A549 treated with RU486 at 1 μM for 4 hours (cell line): ENCODE measurements around the gene ZNF771. TPM values are rescaled to one million over a fixed set of nuclear protein-coding genes. Genes with fewer than 3 reads are reported as not detected.

ENCODE experiments used
- total RNA-seq: library from RNA; stranded (reverse); fragments of 200-300 nt; extraction: Qiagen RNA extraction; gene quantifications from 5 replicates; pipeline ENCODE4 v1.2.3, GENCODE V29; 2022; ENCODE audit warnings: low read depth

Gene ZNF771
- total RNA-seq = 3.4 to 7.1 TPM (median 6.1 TPM) in 5 replicates

DNA sequence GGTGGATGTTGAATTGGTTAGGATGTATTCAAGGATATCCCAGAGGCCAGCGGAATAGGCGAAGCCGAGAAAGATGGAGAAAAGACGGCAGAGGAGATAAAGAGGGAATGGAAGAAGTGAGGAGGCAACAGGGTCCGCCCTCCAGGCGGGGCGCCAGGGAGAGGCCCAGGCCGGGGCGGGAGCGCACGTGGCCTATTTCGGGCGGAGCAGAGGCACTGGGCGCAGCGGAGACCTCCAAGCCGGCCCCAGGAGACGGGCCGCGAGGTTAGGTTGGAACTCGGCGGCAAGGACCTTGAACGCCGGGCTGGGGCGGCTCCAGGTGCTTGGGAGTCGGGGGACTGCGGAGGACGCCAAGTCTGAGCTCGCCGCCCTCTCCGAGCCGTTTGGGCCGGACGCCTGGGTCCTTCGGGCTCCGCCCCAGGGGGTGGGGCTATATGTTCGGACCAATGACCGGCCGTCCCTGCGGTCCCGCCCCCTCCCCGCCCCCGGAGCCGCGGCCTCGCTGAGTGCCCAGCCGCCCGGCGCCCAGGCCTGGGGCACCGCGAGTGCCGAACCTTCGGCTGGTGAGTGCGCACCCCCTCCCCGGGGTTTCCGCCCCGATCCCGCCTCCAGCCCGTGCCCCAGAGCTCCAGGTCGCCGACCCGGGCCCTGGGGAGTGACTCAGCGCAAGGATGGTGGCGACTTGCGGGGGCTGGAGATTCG lies at the start of gene ZNF771:
TSS of gene ZNF771 (plus strand) at position 505 of the 702 bp plus-strand sequence. CDS start 448 bp downstream, outside the sequence.

DNA sequence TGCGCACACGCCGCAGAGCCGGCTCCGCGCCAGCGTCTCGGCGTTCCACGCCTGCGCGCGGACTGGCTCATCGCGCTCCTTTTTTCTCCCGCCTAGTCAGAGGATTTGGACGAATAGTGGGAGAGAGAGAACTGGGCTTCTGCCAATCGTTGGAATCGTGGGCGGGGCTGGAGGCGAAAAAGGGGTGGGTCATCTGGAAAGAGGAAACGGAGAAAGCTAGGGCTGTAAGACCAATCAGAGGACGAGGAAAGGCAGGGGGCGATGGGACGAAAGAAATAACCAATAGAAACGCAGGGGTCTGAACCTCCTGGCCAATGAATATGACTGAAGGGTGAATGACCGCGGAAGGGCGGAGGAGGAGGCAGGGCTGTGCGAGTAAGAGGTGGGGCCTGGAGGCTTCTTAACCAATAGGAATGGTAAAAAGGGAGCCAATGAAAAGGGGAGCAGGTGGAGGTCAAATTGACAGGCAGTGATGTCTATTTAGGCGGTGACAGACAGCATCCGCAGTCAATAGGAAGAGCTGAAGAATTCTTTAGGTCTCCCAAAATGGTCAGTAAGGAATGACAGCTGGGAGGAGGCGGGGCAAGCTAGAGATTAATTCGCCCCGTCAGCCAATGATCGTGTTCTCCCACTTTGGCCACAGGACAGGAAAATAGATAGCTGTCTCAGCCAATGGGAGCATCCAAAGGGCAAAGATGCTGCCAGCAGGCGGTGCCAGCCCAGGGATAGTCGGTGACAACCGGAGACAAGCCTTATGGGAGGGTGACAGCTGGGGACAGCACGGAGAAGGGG lies 36.8 kb upstream of the ZNF771 start, which contains the start of gene TBC1D10B:
TSS of gene TBC1D10B (minus strand) at position 39 of the 792 bp plus-strand sequence. CDS start 311 bp downstream, outside the sequence.

GRCh38 chr16:30374538-30374937 lies 32.9 kb upstream of the ZNF771 start, which contains the start of gene MYL11:
MYL11 (plus strand) TSS chr16:30374802; CDS start chr16:30374858, 56 bp downstream.

GRCh38 chr16:30382111-30382881 lies 25.1 kb upstream of the ZNF771 start, which contains the start of gene SEPTIN1:
SEPTIN1 (minus strand) TSS chr16:30382561; CDS start chr16:30382542, 19 bp downstream.

DNA sequence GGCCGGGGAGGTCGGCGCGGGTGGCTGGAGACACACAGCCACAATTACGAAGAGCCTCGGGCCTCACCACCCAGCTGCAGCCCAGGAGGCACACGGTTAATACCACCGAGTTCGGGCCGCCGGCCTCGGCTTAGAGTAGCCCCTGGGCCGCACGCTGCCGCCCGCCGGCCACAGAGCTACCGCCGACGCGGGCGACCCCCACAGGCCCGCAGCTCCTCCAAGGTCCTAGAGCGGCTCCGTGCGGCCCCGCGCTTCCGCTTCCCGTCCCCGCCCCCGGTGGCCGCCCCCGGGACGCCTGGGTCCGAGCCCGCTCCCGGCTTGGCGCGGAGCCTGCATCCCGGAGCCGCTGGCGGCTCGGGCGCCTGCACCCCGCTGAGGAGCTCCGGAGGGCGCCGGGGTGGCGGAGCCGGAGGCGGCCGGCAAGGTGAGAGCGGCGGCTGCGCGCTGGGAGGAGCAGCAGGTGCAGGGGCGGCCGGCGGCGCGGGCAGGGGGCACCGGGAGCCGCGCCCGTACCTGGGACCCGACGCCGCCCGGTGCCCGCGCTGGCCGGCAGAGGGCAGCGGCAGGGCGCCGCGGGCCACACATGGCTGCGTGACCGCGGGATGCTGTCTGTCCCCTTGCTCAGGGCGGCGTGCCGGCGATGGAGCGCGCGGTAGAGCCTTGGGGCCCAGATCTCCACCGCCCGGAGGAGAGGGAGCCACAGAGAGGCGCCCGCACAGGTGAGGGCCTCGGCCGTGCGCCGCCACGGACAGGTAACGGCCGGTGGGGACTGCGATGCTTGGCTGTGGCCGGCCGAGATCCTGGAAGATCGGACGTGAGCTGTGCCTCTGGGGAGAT lies 12.0 kb upstream of the ZNF771 start, which contains the start of gene ZNF48:
TSS of gene ZNF48 (plus strand) at position 266 of the 837 bp plus-strand sequence. CDS start at position 641, 375 bp downstream.

DNA sequence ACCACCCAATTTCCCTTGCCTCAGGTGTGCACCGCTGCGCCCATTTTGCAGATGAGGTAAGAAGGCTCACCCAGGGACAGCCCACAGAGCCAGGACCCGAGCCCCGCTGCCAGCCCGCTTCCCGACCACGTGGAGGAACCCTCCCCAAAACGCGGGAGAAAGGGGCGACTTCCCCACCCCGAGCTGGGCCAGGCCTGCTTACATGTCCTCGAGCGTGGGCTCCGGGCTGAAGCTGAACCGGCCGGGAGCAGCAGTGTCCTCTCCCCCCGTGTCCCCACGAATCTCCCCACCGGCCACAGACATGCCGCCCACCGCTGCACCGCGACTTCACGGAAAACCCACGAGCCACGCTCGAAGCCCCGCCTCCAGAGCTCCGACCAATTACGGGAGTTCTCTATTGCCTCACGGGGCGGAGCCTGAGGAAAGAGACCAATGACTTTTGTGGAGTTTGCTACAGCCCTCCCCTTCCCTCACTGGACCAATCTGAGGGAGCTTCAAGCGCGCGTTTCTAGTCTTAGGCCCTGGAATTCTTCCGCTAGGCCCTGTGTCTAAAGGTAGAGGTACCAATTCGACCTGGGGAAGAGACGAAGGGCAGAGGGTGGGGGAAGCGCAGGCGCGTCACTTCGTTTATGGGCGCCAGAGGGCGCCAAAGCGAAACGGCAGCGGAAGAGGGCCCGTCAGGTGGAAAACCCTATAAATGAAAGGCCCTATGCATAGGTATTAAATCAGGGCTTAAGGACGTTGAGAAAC lies 22.4 kb downstream of the ZNF771 start, which contains the start of gene DCTPP1:
TSS of gene DCTPP1 (minus strand) at position 353 of the 750 bp plus-strand sequence. CDS start at position 303, 50 bp downstream.

DNA sequence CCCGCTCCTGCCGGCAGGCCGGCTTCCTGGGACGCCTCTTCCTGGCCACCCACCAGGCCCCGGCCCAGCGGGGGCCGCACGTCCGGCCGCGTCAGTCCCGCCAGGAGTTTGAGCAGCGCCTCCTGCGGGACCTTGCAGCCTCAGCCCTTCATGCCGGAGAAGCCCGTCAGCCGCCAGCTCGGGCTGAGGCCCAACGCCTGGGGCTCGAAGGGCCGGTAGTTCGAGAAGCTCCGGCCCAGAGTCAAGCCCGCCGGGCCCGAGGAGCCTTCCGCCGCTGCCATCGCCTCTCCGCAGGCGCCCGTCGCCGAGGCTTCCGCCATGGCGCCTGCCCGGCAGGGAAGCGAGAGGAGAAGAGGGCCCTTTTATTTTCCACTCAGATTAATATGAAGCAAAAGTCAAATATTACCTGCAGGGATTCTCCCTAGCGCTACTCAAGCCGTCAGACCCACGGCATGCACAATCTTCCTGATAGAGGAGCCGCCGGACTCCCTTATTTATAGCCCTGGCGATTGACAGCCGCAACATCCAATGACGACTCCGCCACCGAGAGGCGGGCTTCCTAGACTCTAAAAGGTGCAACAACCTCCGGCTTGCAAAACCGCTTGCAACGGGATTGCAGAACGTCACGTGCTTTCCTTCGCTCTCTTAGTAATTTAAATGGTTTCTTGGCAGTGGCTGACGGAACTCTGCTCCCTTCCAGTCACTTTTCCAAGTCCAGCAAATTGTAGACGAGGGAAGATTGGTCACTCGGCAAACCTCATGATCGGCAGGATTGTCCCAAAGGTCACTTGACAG lies 38.2 kb downstream of the ZNF771 start, which contains the start of gene SEPHS2:
TSS of gene SEPHS2 (minus strand) at position 467 of the 795 bp plus-strand sequence. CDS start at position 320, 147 bp downstream.

Other genes starting within 250 kb of the ZNF771 start
- gene CORO1A, start 224.0 kb upstream of the ZNF771 start, total RNA-seq = 2.3 to 3.5 TPM (median 3.3 TPM) in 5 replicates
- 130 to 288 TPM (median 218 TPM) in 5 replicates for gene BOLA2B, start 213.9 kb upstream of the ZNF771 start, total RNA-seq
- gene SLX1A, start 213.7 kb upstream of the ZNF771 start, total RNA-seq = 15.6 to 34.4 TPM (median 20.7 TPM) in 5 replicates
- 5.1 to 10.6 TPM (median 7.9 TPM) in 5 replicates for gene SULT1A3, start 208.4 kb upstream of the ZNF771 start, total RNA-seq
- 0.81 to 4.3 TPM (median 2.6 TPM) in 5 replicates for gene NPIPB13, start 159.1 kb upstream of the ZNF771 start, total RNA-seq
- gene CD2BP2, start 52.3 kb upstream of the ZNF771 start, total RNA-seq = 63.4 to 69.9 TPM (median 67.1 TPM) in 5 replicates
- gene TBC1D10B, start 37.1 kb upstream of the ZNF771 start, total RNA-seq = 22.5 to 34.5 TPM (median 28.9 TPM) in 5 replicates
- gene MYL11, start 32.8 kb upstream of the ZNF771 start, total RNA-seq = 0.69 to 1.1 TPM in 2 of 5 replicates, not detected in the others
- gene SEPTIN1, start 25.0 kb upstream of the ZNF771 start, total RNA-seq = 1.2 to 3.0 TPM (median 2.3 TPM) in 5 replicates
- gene ZNF48, start 12.2 kb upstream of the ZNF771 start, total RNA-seq = 10.1 to 13.1 TPM (median 12.7 TPM) in 5 replicates
- gene DCTPP1, start 22.4 kb downstream of the ZNF771 start, total RNA-seq = 100.0 to 144 TPM (median 139 TPM) in 5 replicates
- gene SEPHS2, start 38.3 kb downstream of the ZNF771 start, total RNA-seq = 48.8 to 54.1 TPM (median 52.1 TPM) in 5 replicates
- gene ITGAL, start 65.1 kb downstream of the ZNF771 start, total RNA-seq = 0.08 to 0.10 TPM in 2 of 5 replicates, not detected in the others
- gene ZNF768, start 119.0 kb downstream of the ZNF771 start, total RNA-seq = 35.1 to 46.6 TPM (median 45.4 TPM) in 5 replicates
- 2.5 to 4.4 TPM (median 4.0 TPM) in 5 replicates for gene ZNF747, start 127.3 kb downstream of the ZNF771 start, total RNA-seq
- gene ZNF764, start 150.8 kb downstream of the ZNF771 start, total RNA-seq = 4.3 to 6.6 TPM (median 5.5 TPM) in 5 replicates
- gene ZNF688, start 164.1 kb downstream of the ZNF771 start, total RNA-seq = 5.2 to 7.9 TPM (median 7.3 TPM) in 5 replicates
- not detected in 5 replicates for gene ZNF785, start 178.1 kb downstream of the ZNF771 start, total RNA-seq
- gene ZNF689, start 202.8 kb downstream of the ZNF771 start, total RNA-seq = 7.6 to 9.1 TPM (median 8.3 TPM) in 5 replicates
- 18.1 to 25.2 TPM (median 24.3 TPM) in 5 replicates for gene PRR14, start 243.4 kb downstream of the ZNF771 start, total RNA-seq